AG08395 (cell line): ENCODE results near the gene ZNF823.
"Not testable (repeated sequence)": the region's sequence is repeated elsewhere in the genome, so short reads cannot be mapped to it uniquely, and the experiment has no call there.

Experiments
- DNase-seq: peaks from one replicate; pipeline ENCODE4 v3.0.0; 2012; ENCODE audit warnings: mixed read lengths, low spot score

ZNF823 gene

DNA sequence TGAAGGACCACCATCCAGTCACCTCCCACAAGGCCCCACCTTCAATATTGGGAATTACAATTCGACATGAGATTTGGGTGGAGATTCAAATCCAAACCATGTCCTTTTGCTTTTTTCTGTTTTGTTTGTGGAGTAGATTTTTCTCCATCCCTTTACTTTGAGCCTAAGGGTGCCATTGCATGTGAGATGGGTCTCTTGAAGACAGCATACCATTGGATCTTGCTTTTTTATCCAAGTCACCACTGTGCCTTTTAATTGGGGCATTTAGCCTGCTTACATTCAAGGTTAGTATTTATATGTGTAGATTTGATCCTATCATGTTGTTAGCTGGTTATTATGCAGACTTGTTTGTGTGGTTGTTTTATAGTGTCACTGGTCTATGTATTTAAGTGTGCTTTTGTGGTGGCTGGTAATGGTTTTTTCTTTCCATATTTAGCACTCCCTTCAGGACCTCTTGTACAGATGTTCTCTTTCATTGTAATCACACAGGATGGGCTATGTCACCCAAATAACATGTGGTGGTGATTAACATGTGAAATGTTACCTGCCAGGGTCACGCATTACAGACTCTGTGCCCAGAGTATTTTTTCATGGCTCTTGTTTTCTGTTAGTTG lies 58.0 kb downstream of the ZNF823 start:
- DNase-seq: no peak

DNA sequence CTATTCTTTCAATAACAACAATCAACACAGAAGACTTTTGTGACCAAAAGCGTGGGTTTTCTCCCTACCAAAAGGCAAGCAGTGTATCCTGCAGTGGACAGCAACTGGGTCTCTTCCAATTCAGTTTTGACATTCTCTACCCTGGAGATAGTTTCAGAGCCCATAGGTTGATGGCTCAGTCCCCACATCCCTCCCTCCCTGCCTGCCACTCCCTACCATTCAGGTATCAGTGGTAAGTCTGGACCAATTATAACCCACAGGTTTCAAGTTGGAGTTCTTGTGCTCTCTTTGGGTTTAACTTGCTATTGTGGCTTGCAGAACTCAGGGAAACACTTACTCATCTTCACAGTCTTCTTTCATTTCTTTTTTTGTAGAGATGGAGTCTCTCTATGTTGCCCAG lies 60.2 kb downstream of the ZNF823 start:
- DNase-seq: no peak

DNA sequence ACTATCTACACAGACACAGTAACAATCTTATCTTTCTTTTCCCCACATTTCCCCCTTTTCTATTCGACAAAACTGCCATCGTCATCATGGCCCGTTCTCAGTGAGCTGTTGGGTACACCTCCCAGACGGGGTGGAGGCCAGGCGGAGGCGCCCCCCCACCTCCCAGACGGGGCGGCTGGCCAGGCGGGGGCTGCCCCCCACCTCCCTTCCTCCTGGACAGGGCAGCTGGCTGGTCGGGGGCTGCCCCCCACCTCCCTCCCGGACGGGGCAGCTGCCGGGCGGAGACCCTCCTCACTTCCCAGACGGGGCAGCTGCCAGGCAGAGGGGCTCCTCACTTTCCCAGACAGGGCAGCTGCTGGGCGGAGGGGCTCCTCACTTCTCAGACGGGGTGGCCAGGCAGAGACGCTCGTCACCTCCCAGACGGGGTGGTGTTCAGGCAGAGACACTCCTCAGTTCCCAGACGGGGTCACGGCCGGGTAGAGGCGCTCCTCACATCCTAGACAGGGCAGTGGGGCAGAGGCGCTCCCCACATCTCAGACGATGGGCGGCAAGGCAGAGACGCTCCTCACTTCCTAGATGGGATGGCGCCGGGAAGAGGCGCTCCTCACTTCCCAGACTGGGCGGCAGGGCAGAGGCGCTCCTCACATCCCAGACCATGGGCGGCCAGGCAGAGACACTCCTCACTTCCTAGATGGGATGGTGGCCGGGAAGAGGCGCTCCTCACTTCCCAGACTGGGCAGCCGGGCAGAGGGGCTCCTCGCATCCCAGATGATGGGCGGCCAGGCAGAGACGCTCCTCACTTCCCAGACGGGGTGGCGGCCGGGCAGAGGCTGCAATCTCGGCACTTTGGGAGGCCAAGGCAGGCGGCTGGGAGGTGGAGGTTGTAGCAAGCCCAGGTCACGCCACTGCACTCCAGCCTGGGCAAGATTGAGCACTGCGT lies 61.8 kb downstream of the ZNF823 start:
- DNase-seq: not testable (repeated sequence)

GRCh38 chr19:11675569-11675968 lies 63.2 kb downstream of the ZNF823 start:
- DNase-seq: no peak

DNA sequence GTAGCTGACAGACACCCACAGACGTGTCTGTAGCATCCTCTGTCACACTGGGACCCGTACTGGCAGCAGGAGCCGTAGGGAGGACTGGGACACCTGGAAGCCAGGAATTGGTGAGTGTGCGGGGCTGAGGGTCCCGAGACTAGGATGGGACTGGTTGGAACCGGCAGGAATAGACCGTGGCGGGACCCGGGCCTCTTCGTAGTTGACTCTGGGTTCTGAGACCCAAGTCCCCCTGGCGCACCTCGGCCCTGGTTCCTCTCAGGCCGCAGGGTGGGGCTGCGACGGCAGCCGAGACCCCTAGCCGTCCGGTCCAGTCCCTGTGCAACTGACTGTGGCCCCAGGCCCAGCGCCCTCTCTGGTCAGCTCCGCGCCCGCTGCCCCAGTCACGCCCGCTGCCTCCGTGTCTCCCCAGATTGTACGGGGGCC lies 64.7 kb downstream of the ZNF823 start:
- DNase-seq: no peak

GRCh38 chr19:11673608-11674041 lies 65.1 kb downstream of the ZNF823 start:
- DNase-seq: peak; percentile 82
